DMS 273 (cell line): ENCODE data around the gene TRIM10.
"Not testable (repeated sequence)": the region's sequence is repeated elsewhere in the genome, so short reads cannot be mapped to it uniquely, and the experiment has no call there.

Source experiments
- DNase-seq: peaks from one replicate; lab custom pipeline; 2025; ENCODE audit not compliant: unreplicated experiment; lab: John Stamatoyannopoulos, UW

The TRIM10 gene

DNA sequence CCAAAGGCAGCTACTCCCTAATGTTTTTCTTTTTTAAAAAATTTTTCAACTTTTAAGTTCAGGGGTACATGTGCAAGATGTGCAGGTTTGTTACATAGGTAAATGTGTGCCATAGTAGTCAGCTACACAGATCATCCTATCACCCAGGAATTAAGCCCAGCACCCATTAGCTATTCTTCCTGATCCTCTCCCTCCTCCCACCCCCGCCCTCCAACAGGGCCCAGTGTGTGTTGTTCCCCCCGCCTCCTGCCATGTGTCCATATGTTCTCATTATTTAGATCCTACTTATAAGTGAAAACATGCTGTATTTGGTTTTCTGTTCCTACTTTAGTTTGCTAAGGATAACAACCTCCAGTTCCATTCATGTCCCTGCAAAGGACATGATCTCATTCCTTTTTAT is 14.8 kb upstream of the TRIM10 start:
- no peak for DNase-seq

DNA sequence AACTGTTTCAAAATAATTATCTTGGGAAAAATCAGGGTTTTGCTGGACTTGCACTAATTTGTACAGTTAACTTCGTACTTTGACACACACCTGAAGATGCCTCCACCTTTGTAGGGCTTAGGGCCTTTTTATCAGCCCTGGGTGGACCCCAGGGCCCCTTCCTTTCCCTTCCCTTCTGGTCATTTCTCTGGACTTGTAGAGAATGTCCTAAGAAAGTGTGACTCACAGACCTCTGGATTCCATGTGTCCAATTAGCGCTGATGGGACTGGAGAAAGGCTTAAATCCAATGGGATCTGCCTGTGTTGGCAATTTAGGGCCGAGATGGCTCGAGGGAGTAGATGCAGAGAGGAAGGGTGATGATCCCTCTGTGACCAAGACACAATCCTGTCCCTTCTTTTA is 11.7 kb upstream of the TRIM10 start:
- DNase-seq, result no peak

DNA sequence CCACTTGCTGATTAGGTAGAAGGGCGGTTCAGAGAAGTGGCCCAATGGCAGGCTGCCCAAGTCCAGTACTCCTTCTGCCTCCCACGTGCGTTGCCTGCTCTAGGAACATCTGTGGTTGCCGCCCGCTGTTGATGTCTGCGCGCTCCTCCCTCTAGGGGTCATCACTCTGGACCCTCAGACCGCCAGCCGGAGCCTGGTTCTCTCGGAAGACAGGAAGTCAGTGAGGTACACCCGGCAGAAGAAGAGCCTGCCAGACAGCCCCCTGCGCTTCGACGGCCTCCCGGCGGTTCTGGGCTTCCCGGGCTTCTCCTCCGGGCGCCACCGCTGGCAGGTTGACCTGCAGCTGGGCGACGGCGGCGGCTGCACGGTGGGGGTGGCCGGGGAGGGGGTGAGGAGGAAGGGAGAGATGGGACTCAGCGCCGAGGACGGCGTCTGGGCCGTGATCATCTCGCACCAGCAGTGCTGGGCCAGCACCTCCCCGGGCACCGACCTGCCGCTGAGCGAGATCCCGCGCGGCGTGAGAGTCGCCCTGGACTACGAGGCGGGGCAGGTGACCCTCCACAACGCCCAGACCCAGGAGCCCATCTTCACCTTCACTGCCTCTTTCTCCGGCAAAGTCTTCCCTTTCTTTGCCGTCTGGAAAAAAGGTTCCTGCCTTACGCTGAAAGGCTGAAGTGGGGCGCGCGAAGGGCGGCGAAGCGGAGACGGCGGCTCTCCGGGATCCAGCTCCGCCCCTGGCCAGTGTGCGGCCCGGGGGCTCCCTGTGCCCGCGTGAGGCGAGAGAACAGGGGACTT is 10.9 kb upstream of the TRIM10 start:
- peak; percentile 69 for DNase-seq

DNA sequence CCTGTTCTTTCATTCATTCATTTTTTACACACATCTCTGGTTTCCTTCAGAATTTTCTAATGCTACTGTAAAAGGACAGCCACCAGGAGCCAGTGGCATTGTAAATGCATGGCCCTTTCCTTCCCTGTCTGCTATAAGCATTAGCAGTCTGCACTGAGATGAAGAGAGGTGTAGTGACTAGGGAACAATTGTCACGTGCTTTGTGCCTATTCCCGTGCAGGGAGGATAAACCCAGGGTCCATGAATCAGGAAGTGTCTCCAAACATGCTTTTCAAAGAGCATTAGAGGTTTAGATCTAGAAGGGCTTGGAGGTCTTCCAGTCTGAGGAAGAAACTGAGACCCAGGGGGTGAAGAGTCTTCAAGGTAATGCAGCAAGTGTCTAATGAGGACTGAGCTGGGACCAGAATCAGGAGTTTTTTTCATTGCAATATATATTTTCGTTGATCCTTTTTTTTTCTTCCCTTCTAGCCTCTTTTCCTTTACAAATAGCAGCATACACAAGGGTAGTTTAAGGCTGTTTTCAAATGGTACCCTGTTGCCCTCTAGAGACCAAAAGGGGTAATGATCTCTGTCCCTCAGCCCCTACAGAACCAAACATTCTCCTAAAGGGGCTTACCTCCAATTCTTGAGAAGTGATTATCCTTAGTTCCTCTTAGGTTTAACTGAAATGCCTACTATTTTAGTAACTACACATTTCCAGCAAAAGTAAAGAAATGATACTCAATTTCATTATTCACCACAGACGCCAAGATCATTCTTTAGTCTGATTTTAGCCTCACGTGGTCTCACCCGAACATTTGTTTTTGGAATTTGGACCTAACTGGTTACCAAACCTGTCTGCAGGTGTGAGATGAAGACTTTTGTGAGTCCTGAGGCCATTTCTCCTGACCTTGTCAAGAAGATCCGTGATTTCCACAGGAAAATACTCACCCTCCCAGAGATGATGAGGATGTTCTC is 8.9 kb upstream of the TRIM10 start:
- peak; percentile 74 for DNase-seq

DNA sequence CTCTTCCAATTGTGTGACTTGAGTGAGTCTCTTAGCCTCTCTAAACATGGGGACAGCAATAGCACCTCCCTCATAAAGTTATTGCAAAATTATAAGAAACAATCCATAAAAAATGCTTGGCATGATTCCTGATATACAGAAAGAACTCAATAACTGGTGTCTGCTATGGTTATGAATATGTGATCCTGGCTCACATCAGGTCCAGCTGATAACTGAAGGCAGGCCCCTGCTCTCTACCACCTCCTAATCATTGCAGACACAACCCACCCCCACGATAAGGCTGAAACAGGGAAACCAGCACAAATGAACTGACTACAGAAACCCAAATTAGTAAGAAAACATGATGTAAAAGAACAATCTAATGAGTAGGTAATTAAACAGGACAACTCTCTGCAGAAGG is 7.7 kb upstream of the TRIM10 start:
- DNase-seq, result no peak

DNA sequence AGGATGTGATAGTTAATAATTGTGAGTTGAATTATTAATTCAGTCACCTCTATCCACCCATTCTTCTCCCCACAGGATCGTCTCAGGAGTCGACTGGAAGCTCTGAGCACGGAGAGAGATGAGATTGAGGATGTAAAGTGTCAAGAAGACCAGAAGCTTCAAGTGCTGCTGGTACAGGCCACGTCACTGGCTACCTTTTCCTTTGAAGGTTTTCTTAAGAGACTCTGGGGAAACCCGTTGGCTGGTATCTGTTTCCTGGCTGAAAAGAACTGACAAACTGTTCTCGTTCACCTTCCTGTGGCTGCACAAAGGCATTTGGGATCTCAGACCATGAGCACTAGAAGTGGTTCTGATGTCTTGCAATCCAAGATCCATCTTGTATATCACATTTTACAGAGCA is 6.1 kb upstream of the TRIM10 start:
- DNase-seq, result no peak

DNA sequence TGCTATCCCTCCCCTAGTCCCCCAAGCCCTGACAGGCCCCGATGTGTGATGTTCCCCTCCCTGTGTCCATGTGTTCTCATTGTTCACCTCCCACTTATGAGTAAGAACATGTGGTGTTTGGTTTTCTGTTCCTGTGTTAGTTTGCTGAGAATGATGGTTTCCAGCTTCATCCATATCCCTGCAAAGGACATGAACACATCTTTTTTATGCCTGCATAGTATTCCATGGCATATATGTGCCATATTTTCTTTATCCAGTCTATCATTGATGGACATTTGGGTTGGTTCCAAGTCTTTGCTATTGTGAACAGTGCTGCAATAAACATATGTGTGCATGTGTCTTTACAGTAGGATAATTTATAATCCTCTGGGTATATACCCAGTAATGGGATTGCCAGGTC is 4.2 kb upstream of the TRIM10 start:
- not testable (repeated sequence) for DNase-seq

DNA sequence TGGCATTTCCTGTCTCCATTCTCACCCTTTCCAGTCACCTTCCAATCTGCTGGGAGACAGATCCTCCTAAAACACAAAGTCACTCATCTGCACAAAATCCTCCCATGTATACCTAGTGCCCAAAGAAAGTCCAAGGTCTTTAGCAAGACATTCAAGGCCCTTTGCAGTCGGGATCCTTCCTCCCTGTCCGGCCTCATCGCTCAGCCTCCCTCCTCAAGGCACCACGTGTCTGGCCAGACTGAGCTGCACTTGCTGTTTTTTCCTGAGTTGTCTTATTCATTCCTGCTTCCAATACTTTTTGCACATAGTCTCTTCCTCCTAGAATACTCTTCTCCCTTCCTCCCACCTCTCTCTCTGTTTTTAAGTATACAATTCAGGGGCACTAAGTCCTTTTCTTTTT is 3.7 kb upstream of the TRIM10 start:
- DNase-seq, result no peak

DNA sequence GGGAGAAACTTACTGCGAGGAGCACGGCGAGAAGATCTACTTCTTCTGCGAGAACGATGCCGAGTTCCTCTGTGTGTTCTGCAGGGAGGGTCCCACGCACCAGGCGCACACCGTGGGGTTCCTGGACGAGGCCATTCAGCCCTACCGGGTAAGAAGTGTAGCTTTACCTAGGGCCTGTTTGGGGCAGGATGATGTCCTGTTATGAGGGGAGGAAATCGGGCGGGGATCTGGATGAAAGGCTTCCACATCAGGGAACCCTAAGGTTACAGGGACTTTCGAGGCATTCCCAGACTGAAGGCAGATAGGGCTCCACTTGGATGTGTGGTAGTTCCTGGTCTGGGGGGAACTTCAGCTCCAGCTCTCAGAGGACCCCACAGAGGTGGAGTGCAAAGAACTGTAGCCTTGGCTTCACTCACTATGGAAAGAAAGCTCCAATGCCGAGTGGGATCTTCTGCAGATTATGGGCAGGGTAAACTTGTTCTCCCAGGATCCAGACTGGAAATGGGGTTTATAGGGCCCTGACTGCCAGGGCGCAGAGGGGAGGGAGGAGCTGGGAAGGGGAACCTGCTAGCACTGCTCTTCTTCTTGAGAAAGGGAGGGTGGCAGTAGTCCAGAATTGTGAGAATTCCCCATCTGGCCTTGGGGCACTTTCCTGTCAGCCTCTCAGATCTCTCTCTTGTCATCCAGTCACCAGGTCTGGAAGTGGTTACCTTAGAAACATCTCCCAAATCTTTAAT is 3.1 kb upstream of the TRIM10 start:
- DNase-seq, result peak; percentile 35

DNA sequence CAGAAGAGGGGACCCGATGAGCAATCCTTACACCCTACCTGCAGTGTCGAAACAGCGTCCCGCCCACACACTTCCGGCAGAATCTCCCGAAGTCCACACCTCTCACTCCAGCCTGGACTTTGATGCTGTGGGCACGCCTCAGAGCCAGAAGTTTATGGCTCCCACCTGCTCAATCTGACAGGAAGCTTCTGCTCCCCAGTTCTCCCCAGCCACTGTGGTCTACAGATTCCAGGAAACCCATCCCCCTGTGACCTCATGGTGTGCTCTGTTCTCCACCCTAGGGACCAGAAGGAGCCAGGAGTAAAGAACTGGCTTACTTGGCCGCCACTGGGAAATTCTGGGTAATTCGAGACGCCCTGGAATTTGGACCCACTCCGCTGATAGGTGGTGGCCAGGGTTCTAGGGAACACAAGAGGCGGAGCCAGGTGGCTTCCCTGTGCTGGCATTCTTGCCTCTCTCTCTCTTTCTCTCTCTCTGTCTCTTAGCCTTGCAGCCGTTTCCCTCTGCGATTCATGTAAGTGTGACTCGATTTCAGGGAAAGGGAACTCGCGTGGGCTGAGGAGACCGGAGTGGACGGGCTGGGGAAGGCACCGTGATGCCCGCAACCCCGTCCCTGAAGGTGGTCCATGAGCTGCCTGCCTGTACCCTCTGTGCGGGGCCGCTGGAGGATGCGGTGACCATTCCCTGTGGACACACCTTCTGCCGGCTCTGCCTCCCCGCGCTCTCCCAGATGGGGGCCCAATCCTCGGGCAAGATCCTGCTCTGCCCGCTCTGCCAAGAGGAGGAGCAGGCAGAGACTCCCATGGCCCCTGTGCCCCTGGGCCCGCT is 2.3 kb upstream of the TRIM10 start, which contains the start of gene TRIM15:
TRIM15 (plus strand) TSS at position 457 of the 828 bp plus-strand sequence; CDS start at position 596, 139 bp downstream.
- no peak for DNase-seq

DNA sequence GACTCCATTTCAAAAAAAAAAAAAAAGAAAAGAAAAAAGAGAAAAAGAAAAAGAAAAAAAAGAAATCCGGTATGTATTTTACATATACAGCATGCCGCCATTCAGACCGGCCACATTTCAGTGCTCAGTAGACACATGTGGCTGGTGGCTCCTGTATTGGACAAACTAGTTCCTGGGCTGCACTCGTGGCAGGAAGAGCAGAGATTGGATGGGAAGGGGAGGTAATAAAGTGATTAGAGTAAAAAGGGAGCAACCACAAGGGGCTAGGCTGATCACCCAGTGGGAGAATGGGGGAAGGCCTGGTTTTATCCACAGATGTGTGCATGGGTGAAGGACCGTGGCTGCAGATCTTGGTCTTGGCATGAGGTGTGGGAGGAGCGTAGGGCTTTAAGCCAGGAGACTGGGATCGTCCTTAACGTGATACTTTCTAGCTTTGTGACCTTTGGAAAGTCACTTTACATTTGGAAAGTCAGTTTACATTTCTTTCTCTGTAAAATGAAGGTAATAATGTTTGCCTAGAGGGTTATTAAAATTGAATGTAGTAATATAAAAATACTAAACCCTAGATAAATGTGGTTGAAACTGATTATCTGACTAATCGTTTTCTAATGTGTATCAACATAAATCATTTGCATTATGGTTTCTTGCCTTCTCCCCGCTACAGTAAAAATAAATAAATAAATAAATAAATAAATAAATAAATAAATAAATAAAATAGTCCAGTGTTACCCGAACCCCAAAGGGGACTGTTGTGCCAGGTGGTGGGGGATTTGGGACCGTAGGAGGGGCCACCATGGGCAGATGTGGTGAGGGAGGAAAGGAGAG is 1.5 kb upstream of the TRIM10 start:
- no peak for DNase-seq

DNA sequence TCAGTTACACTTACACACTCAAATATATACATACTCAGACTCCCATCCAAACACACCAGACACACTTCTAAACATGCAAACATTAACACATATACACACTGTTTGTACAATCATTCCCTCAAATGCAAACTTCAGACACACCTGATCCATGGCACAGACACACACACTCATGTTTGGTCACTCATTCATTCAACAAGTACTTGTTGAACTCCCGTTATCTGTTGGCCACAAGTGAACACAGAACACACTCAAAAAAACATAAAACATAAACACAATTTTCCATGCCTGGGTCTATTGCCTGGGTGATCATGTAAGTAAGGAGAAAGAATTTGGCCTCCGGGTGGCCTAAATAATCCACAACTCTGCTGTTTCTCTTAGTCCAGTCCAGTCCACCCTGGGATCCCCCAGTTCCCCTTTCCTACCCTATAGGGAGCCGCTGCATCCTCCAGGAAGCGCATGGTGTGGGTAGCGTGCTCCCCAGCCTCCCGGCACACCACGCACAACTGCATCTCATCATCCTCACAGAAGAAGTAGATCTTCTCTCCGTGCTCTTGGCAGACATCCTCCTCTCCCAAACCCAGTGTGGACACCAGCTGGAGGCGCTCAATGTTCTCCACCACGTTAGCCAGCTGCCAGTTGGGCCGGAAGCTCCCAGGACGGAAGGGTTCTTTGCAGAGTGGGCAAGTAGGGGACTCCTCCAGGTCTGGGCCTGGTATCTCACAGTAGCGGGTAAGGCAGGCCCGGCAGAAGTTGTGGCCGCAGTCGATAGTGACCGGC is 815 bp downstream of the TRIM10 start:
- no peak for DNase-seq

DNA sequence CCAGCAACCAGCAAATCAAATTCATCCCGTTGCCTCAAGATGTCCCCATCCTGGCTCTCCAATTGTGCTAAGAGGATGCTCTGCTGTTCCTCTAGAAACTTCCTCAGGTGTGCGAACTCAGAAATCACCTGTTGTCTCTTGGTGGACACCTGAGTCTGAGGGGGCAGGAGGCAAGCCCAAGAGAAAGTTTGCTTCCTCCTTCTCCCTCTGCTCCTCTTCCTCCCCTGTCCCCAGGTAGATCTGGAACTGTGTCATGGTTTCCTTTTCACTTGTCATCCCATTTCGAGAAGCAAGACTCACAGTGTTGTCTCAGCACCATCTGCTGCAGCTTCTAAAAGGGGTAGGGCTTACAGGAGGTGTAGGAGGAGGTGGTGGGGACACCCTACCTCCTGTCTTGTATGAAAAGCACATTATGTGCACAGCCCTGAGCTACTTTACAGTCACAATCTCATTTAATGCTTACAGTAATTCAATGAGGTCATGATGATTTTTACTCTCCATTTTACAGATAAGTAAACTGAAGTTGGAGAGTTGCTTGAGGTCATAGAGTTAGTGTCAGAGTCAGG is 2.5 kb downstream of the TRIM10 start:
- DNase-seq, result no peak

DNA sequence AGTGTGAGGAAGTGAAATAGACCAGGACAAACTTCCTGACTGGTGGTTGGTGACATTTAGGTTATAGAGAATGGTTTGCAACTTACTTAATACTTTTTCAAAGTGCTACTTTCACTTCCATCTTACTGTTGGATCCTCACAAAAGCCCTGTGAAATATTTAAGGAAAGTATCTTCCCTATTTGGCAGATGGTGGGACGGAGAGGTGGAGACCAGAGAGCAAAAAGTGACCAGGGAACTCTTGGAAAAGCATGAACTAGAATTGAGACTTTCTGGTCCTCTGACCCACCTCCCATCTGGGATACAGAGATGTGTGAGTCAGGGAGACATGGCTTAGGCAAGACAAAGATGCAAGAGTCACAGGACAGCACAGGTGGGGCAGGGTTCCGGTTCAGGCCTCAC is 3.0 kb downstream of the TRIM10 start:
- no peak for DNase-seq

DNA sequence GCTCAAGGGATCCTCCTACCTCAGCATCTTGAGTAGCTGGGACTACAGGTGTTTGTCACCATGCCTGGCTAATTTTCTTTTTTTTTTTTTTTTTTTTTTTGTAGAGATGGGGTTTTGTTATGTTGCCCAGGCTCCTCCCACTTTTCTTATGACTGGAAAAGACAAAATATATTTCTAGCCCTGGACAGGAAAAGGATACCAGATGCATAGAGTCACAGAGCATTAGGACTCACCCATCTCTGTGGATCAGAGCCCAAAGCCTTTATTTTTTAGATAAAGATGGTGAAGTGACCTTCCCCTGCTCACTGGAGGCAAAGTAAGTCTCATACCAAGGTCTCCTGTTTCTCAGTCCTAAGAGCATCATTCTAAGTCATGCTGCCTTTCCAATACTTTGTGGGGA is 3.4 kb downstream of the TRIM10 start:
- DNase-seq, result no peak

DNA sequence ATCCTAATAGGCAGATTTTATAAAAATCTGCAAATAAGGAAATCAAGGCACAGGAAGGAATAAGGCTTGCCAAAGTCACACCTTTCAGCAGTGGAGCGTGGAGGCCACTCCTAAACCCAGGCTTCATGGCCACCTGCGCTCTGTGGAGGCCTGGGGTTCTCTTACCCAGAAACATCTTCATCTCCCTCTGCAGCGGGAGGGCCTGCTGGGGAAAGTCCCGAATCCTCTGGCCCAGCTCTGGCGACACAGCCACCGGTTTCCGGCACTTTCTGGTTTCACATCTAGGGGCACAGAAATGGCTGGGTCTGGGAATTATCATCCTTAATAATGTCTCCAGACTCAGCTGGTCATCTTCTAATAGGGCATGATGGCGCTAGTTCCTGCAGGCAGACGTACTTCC is 4.2 kb downstream of the TRIM10 start:
- no peak for DNase-seq

DNA sequence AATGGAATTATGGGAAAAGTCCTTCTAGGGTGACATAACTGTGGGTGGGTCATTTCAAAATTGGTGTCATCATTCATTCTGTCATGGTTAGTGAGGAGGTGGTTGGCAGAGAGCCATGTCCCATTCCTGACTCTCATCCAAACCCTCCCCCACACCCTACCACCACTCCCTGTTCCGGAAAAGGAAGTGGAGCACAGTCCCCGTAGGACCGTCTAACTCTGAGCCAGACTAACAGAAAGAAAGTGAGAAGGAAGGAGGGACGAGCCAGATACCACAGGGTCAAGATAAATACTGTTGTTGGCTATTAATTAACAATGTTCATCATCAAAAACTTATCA is 4.8 kb downstream of the TRIM10 start:
- no peak for DNase-seq

DNA sequence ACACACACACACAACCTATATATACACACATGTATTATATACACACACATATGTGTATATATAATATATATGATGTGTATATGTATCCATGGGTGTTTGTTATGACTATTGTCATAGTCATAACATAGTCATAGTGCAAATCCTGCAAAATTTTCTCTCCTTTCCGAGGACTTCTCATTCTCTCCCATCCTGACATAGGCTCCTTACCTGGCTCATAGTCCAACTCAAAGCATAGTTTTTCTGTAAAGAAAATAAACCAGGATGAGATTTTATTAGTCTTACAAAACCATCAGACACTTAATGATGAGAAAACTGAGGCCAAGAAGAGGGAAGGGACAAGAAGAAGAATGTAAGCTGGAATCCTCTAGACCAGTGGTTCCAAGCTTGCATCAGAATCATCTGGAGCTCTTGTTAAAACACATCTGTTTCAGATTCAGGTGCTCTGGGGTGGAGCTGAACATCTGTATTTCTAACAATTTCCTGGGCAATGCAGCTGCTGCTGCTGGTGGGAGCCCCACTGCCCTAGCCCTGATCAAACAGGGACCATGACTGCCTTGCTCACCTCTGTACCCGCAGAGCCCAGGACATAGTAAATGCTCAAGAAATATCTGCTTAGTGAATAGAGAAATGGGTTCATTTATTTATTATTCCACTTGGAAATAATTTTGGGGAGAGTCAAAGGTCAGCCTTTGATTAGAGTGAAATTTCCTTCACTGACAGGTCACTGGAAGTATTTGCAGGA is 5.3 kb downstream of the TRIM10 start:
- no peak for DNase-seq
